NT2/D1 (cell line): ENCODE measurements around the gene DISP2.

ENCODE experiments used
- DNase-seq: peaks from one replicate; pipeline ENCODE4 v3.0.0-alpha.2; 2011; ENCODE audit warnings: low read depth, low spot score
- H3K27me3 ChIP-seq: 2 replicates; pipeline ENCODE4 v1.6.0; 2011; ENCODE audit warnings: mild to moderate bottlenecking; ENCODE audit not compliant: insufficient read length, insufficient read depth
- H3K36me3 ChIP-seq: 2 replicates; pipeline ENCODE4 v1.6.1; 2011; ENCODE audit warnings: mild to moderate bottlenecking, low read length, mixed read lengths; ENCODE audit not compliant: insufficient read depth, insufficient read length
- H3K4me1 ChIP-seq: 2 replicates; pipeline ENCODE4 v1.5.1; 2011; ENCODE audit not compliant: insufficient read depth, insufficient read length
- H3K4me3 ChIP-seq: 2 replicates; pipeline ENCODE4 v1.5.1; 2011; ENCODE audit warnings: low read depth; ENCODE audit not compliant: insufficient read length
- H3K9ac ChIP-seq: 2 replicates; pipeline ENCODE4 v1.6.0; 2011; ENCODE audit warnings: low read depth; ENCODE audit not compliant: insufficient read length
- H3K9me3 ChIP-seq: 2 replicates; pipeline ENCODE4 v1.5.1; 2011; ENCODE audit warnings: mild to moderate bottlenecking, low read length; ENCODE audit not compliant: insufficient read depth
- SUZ12 ChIP-seq: IDR thresholded peaks from 2 replicates; pipeline ENCODE4 v1.6.1; 2011; ENCODE audit not compliant: insufficient read length, insufficient read depth; ENCODE audit errors: extremely low read depth
- YY1 ChIP-seq: IDR thresholded peaks from 2 replicates; pipeline ENCODE4 v1.6.1; 2011; ENCODE audit not compliant: insufficient read length, insufficient read depth
- ZNF274 ChIP-seq: IDR thresholded peaks from 2 replicates; pipeline ENCODE4 v1.6.1; 2011; ENCODE audit warnings: mild to moderate bottlenecking, low read depth, low read length

DISP2 gene

GRCh38 chr15:40345867-40346578 lies 12.0 kb upstream of the DISP2 start:
- TF ChIP-seq SUZ12 (no peak), ZNF274 (no peak), YY1 (no peak)
- Histone ChIP-seq H3K4me1 (peaks cover 23% of the 10 kb centered on the region), H3K9me3 (no peaks in the 10 kb centered on the region), H3K4me3 (no peak overlapping the region), H3K9ac (no peak overlapping the region), H3K36me3 (no peaks in the 10 kb centered on the region), H3K27me3 (no peaks in the 10 kb centered on the region)
- no peak for DNase-seq

- no peak overlapping the region for H3K4me3 ChIP-seq
- no peak for DNase-seq
- H3K9ac ChIP-seq: no peak overlapping the region
- no peaks in the 10 kb centered on the region for H3K9me3 ChIP-seq
- H3K4me1 ChIP-seq: peaks cover 21% of the 10 kb centered on the region
- H3K36me3 ChIP-seq: no peaks in the 10 kb centered on the region
- TF ChIP-seq YY1 (no peak), SUZ12 (no peak), ZNF274 (no peak)
- H3K27me3 ChIP-seq: no peaks in the 10 kb centered on the region
Measured at GRCh38 chr15:40346579-40347558, 11.2 kb upstream of the DISP2 start.

GRCh38 chr15:40347559-40348473 lies 10.2 kb upstream of the DISP2 start:
- no peaks in the 10 kb centered on the region for H3K36me3 ChIP-seq
- H3K27me3 ChIP-seq: no peaks in the 10 kb centered on the region
- DNase-seq: no peak
- TF ChIP-seq ZNF274 (no peak), YY1 (no peak), SUZ12 (no peak)
- H3K4me1 ChIP-seq: peaks cover 21% of the 10 kb centered on the region
- no peak overlapping the region for H3K9ac ChIP-seq
- no peaks in the 10 kb centered on the region for H3K9me3 ChIP-seq
- H3K4me3 ChIP-seq: no peak overlapping the region

- Histone ChIP-seq H3K4me3 (no peak overlapping the region), H3K9ac (no peak overlapping the region), H3K4me1 (peaks cover 15% of the 10 kb centered on the region), H3K9me3 (no peaks in the 10 kb centered on the region), H3K36me3 (no peaks in the 10 kb centered on the region), H3K27me3 (no peaks in the 10 kb centered on the region)
- DNase-seq: no peak
- TF ChIP-seq SUZ12 (no peak), ZNF274 (no peak), YY1 (no peak)
Measured at GRCh38 chr15:40348474-40348870, 9.5 kb upstream of the DISP2 start.

GRCh38 chr15:40349163-40349562 lies 8.9 kb upstream of the DISP2 start:
- Histone ChIP-seq H3K4me3 (no peak overlapping the region), H3K9ac (no peak overlapping the region), H3K4me1 (peaks cover 21% of the 10 kb centered on the region), H3K27me3 (no peaks in the 10 kb centered on the region), H3K36me3 (no peaks in the 10 kb centered on the region), H3K9me3 (no peaks in the 10 kb centered on the region)
- TF ChIP-seq SUZ12 (no peak), YY1 (no peak), ZNF274 (no peak)
- no peak for DNase-seq

GRCh38 chr15:40352281-40352901 lies 5.6 kb upstream of the DISP2 start:
- DNase-seq: no peak
- Histone ChIP-seq H3K9ac (no peak overlapping the region), H3K9me3 (no peaks in the 10 kb centered on the region), H3K36me3 (no peaks in the 10 kb centered on the region), H3K27me3 (peaks cover 14% of the 10 kb centered on the region), H3K4me3 (no peak overlapping the region), H3K4me1 (peaks cover 9% of the 10 kb centered on the region)
- no peak for TF ChIP-seq ZNF274
